ENCODE data around the gene TRMT5. TPM values are rescaled to one million over a fixed set of nuclear protein-coding genes. Genes with fewer than 3 reads are reported as not detected.

Gene TRMT5
- total RNA-seq, 2 experiments from 2014 or later: 8.2 to 9.3 TPM

Other genes with a start within 250 kb of the TRMT5 start
- gene MNAT1, start 246.3 kb downstream of the TRMT5 start, total RNA-seq: 10 to 100 TPM; 27.8 to 39.8 TPM
- gene SLC38A6, start 166 bp upstream of the TRMT5 start, total RNA-seq: 10 to 100 TPM in 1 of 2 experiments, 1 to 10 TPM in 1; 8.5 to 10.1 TPM

All from activated CD4-positive, alpha-beta T cell treated with anti-CD3 and anti-CD28 coated beads, Interleukin-2, amount 10 ng/mL, durations not matched to agents 7 days and 5 days (primary cell).